ENCODE measurements around the gene LURAP1L.

The LURAP1L gene

DNA sequence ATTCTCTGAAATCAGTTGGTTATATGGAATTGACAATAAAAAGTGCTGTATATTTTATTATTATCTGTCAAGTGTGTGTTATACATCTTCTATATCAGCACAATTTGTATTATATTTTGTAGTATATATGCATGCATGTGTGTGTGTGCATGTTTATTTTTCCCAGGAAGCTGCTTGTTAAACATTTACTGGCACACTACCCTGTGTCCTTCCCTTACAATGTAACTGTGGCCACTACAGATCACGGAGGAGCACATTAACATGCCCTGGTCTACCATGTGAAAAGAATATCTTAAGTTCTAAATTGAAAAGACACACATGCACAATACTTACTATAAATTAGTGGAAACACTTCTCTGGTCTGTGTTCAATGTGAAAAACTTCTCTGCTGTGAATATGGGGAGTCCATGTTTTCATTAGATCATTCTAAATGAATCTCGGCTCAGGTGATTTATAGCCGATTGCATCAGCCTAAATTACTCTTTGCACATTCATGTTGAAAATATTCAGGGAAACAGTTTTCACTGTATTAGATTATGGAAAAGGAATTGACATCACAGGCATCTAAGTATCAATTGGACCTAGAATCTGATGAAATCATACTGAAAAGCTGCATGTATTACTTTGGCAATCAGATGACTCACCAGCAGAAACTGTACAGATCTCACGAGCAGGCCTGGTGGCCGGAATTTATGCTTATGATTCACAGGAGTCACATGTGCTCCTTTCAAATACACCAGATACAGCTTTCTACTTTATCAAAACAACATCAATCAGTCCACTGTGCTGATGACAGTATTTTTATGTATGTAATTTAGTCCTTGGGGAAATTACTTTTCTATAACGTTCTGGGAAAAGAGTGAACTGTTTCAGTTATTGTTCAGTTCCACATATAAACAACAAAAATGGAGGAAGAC, 39.4 kb downstream of the LURAP1L start:
- peak; percentile 50 to 86 for DNase-seq

DNA sequence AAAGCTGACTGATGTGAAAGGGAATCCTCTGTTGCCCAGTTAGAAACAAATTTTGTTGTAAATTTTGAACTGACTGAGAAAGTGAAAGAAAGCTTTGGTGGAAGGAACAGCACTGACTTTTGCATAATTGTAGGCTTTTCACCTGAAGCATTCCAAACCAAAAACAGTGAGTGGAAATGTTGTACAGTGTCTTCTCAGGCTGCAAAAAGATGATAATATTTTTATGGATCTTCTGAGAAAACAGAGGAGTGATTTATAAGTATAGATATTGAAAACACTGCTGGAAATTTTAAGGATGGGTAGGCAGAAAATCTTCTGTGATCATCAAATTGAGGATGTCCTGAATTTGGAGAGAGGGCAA, 40.0 kb downstream of the LURAP1L start:
- no peak for DNase-seq

DNA sequence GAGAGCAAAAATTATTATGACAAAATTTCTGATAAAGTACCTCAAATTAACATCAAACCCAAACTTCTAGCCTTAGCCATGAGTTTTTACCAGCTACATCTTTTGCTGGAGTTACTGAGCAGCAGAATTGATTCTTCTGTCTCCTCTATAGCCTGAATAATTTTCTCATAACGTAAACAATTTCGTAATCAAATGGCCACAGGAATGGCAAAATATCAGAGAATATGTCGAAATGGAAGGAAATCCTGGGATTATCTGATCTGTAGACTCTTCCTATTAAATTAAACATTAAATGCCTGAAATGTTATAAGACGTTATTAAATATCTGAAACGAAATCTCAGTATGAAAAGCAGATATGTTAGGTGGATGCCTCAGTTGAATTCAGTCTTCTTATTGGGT, 41.1 kb downstream of the LURAP1L start:
- DNase-seq, result no peak

DNA sequence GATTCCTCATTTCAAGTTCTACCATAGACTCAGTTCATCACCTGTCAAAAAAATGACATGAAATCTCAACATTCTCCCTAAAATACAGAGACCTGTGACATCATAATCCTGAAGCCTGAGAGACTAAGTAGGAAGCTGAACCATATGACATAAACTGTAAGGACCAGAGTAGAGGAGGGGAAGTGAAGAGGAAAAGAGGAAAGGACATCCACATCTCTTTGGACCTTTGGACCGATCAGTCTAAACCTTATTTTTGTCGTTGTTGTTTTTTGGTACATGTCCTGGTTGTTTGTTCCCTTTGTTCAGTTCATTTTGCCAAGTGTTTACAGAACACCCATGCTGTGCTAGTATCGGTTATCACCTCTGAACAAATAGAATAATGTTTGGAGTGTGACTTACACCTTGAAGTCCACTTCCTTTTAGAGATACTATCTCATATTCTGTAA, 41.9 kb downstream of the LURAP1L start:
- DNase-seq, result no peak

DNA sequence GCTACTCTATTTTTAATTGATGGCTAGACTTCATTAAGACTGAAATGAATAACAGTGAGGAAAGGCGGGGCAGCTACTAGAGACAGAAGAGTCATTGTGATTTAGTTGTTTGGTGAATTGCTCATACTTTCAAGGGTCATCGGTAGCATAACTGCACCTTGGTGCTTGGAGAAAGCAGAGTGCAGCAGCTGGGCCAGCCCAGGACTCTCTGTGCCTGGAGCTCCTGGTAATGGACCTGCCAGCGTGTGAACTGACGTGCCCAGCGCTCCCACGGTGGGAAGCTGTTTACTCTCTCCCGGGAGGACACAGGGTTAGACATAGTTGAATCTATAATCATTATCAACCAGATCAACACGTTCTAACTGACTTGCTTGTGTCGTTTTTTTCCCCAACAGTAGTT, 42.9 kb downstream of the LURAP1L start:
- DNase-seq, result no peak

DNA sequence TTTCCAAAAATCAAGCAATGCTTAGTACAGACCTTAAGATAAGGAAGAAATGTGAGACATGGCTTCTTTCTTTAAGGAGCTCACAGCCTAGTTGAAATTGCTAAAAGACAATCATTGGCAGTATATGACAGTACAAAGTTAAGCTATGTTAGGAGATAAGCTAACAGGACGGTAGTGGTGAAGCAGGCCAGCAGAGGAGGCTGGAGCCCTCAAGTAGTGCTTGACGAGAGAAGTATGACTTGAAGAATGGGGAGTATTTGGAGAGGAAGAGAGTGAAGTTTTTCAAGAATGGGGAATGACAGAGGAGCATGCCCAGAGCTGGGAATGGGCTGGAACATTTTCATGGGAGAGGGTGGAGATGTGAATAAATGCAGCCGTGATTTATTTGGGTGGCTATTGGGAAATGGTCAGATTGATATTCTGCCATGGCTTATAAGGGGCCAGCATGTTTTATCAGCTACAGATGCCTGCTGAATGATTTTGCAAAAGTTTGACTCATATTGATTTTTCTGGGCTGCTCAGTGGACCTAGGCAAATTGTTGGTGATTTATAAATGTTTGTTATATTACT, 43.7 kb downstream of the LURAP1L start:
- no peak for DNase-seq

DNA sequence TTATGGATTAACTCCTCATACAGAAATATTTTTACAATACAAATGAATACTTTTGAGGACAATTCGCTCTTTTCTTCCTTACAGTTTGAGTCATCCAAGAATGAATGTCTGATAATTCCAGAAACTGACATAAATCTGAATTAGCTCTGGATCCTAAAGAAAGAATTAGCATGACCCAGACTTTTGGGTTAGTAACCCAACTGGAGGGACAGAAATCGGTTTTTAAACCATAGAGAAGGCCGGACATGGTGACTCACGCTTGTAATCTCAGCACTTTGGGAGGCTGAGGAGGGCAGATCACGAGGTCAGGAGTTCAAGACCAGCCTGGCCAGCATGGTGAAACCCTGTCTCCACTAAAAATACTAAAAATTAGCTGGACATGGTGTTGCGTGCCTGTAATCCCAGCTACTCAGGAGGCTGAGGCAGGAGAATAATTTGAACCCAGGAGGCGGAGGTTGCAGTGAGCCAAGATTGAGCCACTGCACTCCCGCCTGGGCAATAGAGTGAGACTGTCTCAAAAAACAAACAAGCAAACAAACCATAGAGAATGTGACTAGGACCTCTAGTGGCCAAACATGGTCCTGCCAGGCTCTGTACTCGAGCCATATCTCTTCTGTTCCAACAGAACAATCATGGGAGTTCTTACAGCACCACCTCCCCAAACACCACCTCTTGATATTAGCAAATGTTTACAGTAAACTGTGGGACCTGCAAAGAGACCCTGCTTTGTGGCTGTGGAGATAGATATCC, 44.8 kb downstream of the LURAP1L start:
- no peak for DNase-seq

DNA sequence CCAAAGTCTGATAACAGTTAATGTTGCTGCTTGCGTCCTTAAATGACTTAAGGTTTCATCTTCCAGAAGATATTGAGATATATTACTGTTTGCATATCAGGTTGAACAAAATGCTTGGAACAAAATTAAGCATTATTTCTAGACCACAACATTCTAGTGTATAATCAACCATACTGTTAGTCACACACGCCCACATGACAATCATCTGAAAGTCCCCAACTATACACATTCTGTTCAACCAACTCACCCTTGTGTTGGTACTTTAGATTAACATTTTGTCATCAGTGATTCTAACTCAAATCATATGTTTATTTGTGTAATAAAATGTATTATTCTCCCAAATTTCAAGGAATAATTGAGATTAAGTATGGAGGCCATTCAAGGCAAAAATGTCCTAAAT, 47.3 kb downstream of the LURAP1L start:
- DNase-seq, result no peak

DNA sequence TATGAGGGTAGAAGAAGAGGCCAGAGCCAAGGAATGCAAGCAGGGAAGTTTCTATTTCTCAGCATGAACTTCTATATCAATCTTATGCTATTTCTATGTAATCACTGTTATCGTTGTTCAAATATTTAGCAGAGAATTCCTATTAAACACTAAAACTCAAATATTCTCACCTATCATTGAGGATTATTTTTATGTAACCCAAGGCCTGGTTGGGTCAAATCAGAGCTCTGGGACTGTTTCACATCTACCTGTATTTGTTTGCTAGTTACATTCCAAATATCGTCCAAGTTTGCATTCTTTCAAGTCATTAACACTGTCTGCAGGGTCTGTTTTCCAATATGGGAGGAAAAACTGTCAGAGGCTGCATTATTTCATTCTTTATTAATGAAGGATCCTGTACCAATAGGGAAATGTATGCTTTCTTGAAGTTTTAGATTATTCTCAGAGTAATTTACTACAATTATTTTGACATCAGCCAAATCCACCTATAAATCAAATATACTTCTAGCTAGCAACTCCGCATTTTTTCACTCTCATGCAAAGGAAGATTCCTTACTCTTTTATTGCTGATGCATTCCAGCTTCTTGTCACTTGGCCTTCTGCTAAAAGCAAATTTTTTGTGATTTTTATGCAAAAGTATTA, 52.2 kb downstream of the LURAP1L start:
- DNase-seq, result no peak

DNA sequence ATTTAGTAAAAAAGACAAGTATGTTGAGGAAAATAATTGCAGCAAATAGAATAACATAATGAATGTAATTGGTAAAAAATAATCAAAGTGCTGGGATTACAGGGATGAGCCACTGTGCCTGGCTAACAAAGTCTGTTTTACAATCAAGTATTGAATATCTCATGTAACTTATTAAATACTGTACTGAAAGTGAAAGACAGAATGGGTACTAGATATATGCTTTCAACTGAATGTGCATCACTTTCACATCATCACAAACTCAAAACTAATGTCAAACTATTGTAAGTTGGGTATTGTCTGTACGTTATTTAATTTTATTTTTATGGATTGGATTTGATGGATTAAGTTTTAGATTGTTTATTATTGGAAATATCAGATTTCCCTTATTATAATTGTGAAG, 58.9 kb downstream of the LURAP1L start:
- no peak for DNase-seq

DNA sequence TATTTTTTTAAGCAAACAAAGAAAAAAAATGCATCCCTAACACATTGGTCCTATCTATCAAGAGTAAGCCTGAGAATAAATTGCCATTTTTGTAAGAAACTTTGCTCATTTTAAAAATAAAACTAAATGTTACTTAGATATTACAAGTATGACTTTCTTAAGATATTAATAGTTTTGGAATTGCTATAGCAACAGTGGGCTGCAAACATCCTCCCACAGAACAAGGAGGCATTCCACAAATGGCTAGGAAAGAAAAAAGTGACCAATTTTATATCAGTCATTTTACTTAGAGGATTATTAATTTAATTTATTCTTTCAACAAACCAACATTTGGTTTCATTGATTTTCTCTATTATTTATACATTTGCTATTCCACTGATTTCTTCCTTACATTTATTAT, 63.7 kb downstream of the LURAP1L start:
- no peak for DNase-seq

DNA sequence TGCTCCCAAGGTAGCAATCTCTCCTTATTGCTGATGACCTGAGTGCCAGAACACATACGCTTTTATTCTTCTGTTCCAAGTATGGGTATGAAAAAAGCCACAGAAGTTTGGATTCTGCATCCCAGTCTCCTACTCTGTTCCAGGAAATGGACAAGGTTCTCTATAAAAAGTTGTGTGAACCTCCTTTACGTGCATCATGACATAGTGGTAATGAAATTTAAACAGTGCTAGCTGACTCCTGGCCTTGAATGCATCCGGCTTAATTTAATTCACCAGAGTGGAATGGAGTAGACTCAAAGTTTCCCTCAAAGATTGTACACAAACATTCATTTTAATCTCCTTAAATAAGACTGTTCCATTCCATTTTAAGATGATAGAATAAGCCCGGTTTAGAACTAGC, 68.9 kb downstream of the LURAP1L start:
- DNase-seq, result no peak

DNA sequence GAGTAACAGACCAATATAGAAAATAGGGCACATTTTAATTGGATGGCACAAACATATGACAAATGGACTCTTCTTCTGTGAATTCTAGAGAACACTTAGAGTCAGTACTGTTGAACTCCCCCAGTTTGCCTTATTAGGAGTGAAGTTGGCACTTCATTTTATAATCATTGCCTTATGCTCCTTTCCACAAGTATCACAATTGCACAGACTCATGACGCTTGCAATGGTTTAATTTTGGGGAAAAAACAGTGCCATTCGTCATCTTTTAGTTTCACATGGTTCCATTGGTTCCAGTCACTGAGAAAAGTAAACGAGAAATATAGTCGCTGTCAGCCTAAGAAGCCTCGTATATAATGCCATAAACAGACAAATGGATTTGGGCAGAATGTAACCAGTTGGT, 71.2 kb downstream of the LURAP1L start:
- no peak for DNase-seq

DNA sequence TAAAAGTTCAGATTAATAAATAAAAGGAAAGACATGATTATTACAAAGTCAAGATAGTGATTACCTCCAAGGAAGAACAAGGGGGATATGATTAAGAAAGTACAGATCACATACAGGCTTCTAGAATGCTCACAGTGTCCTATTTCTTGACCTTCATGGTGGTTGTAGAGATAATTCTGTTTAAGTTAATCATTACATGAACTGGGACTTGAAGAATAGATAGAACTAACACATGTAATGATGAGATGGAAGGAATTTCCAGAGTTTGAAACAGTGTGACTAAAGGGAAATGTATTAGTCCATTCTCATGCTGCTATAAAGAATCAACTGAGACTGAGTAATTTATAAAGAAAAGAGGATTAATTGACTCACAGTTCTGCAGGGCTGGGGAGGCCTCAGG, 72.7 kb downstream of the LURAP1L start:
- no peak for DNase-seq

DNA sequence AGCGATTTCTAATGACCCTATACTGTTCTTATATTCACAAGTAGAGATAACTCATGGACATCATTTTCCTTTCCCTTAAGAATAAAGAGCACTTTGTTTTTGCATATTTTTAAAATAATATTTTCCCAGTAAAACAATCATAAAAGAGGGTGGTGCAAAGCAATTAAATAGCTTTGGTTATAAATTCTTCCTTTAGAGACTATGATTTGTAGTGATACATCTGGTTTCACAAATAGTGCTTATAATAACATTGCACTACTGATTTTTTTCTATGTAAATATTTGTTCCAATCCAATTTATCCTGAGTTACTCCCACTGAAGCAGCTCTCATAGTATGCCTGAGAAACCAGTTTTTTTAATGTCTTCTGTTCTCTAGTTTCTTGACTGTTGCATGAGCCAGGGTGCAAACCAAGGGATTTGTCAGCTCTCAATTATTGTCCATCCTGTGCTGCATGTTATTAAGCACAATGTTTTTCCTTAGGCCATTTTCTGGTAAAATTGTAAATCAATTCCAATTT, 74.7 kb downstream of the LURAP1L start:
- DNase-seq, result no peak

DNA sequence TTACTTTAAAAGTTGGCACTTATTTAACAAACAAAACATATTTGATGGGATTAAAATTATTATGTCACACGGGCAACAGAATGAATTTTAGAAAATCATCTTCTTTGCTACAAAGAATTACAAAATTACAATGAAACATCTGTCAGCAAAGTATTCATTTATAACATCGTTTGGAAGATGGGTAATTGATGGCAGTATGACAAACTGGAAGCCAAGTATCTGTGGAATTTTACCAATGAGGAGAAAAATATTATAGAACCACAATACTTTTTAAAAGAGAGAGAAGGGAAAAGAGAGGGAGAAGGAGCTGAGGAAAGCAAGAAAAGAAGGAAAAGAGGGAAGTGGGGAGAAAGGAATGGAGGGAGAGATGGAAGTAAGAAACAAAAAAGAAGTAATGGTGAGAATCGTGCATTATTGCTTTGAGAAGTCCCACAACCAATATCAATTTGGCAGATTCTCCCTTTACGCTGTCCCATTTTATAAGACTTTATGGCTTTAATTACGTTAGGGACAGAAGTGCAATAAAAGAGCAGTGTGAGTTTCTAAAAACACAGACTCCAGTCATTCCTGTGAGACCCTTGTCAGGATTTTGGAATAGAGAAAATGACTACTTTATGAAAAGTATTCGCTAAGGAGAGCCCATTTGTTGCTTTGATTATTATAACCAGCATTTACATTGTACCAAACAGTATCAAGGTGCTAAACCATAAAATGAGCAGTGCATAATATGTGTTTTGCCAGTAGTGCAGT, 76.7 kb downstream of the LURAP1L start:
- no peak for DNase-seq

DNA sequence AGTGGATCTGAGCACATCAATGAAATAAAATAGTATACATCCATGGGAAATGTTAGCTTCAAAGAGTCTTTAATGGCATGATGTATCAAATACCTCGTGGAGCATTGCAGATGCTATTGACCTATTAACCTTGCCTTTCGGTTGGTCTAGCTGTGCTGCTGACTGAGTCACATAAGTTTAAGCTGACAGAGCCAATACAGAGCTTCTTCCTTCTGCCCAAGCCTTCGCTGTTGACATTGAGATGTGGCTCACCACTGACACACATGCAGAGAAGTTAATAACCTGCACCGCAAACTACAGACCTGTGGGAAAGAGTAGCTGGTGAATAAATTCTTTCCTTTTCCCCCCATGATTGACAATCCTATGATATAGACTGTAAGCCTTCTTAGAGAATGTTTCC, 78.2 kb downstream of the LURAP1L start:
- no peak for DNase-seq

DNA sequence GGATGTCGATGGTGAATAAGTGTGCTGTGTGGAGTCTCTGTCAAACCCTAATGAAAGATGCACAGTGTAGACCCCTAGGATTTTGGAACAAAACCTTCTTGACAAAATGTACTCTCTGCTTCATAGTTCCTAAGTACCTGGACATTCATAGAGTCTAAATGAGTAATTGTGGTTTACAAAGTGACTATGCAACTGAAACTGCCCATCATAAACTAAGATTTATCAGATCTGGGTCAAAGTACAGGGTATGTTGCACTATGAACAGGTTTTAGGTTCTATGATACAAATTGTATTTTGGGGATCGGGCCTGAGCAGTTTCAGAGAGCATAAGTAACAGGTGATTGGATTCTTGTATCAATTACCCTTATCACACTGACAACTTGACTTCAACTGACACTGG, 79.4 kb downstream of the LURAP1L start:
- no peak for DNase-seq

DNA sequence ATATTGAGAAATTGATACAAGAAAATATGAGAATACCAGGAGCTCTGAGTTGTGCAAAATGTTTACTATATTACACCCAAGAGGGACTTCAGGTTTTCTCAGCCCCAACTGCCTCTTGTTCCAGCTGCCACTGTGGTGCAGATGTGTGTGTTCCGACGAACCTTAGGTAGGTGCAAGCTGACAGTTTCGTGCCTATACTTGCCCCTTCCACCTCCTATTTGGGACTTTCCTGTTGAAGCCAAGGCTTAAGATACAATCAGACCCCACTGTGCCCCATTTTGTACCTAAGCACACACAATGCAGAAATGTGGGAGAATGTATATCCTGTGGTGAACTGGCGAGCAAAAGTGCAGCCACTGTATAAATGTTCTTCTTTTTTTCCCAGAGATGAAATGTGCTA, 80.2 kb downstream of the LURAP1L start:
- DNase-seq, result no peak

DNA sequence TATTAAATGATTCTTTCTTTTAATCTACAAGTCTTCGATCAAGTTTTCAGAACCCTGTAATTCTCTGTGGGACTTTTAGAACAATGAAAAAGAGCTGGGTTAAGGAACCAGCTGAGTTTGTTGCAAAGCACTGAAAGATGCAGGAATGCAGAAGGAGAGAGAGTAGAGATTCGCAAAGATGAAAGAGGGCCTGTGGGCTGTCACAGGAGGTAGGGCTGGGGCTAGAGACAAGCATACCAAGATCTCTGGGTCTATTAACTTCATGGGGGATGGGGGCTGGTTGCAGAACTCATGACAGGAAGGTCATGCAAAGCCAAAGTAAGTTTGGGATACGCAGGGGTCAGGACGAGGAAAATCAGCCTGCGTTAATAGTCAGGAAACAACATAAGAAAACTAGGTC, 81.8 kb downstream of the LURAP1L start:
- no peak for DNase-seq

DNA sequence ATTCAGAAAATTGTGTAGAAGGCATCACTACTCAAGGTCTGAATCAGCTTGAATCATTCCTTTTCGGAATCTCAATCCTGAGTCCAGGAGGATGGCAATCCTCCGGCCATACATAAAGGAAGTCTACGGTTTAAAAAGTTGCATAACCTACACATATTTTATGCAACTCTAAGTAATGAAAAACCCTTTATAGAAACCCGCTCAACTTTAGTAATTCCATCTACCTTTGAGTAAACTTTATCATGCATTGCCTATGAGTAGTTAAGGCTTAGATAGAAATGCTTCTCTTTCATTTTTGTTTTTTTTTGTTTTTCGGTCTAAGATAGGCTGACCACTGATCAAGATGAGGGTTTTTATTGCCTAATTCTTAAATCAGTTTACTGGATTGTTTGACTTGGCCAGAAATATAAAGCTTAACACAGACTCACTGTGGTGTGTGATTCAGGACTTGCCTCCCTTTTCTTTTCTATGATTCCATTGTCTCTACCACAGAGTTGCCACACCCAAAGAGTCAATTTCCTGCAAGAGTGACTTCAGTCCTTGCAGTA, 85.0 kb downstream of the LURAP1L start:
- peak; percentile 25 to 40 for DNase-seq

DNA sequence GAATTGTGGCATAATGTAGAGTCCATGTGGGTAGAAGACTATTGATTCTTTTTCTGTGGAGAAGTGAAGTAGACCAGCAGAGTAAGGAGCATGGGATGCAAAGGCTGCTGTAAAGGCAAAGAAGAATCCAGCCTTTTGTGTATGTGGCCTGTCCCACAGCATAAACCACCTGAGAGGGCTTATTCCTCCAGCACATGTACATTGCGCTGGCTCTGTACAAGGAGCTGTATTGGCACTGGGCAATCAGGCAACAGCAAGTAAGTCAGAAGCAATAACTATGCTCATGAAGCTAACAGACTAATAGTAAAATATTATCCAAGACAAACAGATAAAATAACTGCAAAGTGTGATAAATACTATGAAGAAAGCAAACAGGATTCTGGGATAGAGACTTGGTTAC, 86.2 kb downstream of the LURAP1L start:
- DNase-seq, result no peak

All from NCI-H2081 (cell line).